Measurements from ENCODE around the gene CACNA1G.

CACNA1G gene

DNA sequence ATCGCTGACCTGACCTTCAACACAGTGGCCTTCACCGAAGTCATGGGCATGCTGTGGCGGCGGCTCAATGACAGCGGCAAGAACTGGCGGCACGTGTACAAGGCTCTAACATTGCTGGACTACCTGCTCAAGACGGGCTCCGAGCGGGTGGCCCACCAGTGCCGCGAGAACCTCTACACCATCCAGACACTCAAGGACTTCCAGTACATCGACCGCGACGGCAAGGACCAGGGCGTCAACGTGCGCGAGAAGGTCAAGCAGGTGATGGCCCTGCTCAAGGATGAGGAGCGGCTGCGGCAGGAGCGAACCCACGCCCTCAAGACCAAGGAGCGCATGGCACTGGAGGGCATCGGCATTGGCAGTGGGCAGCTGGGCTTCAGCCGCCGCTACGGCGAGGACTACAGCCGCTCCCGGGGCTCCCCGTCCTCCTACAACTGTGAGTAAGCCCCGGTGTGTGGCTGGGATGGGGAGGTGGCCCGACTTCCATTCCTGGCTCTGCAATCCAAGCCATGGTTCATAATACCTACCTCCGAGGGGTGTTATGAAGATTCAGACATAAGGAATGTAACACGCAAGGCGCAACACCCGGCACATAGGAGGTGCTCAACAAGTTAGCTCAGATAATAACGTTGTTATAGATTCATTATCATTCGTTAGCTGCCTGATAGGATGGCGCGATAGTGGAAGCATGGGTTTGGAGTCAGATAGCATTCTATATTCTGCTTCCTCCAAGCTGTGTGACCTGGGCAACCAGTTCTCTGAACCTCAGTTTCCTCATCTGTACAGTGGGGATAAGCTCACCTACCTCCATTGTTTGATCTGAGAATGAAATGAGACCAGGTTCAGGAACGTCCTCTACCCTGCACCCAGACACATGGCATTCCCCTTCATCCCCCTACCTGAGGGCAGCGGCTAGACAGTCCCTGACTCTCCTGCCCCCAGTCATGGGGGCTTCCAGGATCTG lies 23.6 kb upstream of the CACNA1G start:
- in situ Hi-C loops (cut with HindIII; ENCODE audit: low pct_unique_long_range_greater_than_20kb, low sequenced_read_pairs): no loop called here
- TF ChIP-seq JUND (IDR thresholded peaks at IDR 0.05; ENCODE audit: low read depth): no peak
- DNase-seq (ENCODE audit: low read depth in 1 of 2, low spot score in 1 of 2): no peak

DNA sequence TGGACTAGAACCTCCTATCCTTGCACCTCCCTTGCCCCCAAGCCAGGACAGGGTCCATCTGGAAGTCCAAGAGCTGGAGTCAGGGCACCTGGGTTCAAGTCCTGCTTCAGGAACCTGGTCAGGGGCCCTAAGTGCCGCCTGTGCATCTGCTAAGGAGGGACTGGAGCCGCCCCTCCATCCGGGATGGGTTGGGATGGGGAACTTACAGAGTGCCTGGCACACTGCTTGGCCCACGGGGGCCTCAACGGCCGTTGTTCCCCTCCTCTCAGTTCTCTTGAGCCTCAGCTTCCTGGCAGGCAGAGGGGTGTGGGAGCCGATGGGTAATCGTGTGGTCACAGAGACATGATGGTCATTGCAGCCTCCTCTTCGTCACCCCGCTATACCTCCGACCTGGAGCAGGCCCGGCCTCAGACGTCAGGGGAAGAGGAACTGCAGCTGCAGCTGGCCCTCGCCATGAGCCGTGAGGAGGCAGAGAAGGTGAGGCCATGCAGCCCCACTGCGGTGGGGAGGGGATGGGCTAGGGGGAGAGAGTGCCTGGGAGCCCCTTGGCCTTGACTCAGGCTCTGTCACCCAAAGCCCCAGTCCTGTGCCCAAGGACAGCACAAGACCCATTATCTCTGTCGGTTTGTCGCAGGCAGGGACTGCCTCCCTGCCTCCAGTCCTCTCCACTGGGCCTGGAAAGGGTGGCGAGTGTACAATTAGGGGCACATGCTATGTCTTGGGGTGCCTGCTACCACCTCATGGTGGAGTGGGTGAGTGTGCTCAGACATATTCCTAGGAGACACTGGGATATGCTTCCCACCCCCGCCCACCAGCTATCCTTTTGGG lies 22.6 kb upstream of the CACNA1G start:
- in situ Hi-C loops (cut with HindIII; ENCODE audit: low pct_unique_long_range_greater_than_20kb, low sequenced_read_pairs): no loop called here
- no peak for TF ChIP-seq JUND (IDR thresholded peaks at IDR 0.05; ENCODE audit: low read depth)
- no peak for DNase-seq (ENCODE audit: low read depth in 1 of 2, low spot score in 1 of 2)

DNA sequence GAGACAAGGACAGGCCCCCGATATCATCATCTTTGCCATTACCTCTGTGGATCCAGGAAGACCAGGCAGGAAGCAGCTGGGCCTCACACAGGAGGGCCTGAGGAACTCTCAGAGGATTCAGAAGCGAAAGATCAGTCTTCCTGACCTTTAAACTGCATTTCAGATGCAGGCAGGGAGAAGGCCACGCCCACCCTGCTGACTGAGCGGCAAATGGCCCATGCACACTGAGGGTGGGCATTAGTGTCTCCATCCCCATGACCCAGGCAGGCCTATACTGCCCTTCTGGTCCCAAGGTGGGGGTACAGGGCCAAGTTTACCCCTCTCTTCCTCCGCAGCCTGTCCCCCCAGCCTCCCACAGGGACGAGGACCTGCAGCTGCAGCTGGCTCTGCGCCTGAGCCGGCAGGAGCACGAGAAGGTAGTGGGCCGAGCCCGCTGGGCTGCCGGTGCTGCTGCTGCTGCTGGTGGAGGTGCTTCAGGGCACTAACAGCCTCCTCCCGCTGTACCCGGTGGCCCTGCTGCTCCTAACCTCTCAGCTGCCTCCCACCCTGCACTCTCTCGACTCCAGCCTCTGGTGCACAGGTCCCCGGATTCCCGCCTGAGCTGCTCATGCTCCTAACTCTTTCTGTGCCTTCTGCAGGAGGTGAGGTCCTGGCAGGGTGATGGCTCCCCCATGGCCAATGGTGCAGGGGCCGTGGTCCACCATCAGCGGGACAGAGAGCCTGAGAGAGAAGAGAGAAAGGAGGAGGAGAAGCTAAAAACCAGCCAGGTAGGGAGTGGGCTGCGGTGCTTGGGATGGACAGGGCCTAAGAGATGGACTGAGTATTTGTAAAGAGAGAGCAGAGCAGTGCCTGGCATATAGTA lies 21.7 kb upstream of the CACNA1G start:
- DNase-seq (ENCODE audit: low read depth in 1 of 2, low spot score in 1 of 2): no peak
- no peak for TF ChIP-seq JUND (IDR thresholded peaks at IDR 0.05; ENCODE audit: low read depth)
- in situ Hi-C loops (cut with HindIII; ENCODE audit: low pct_unique_long_range_greater_than_20kb, low sequenced_read_pairs): no loop called here

DNA sequence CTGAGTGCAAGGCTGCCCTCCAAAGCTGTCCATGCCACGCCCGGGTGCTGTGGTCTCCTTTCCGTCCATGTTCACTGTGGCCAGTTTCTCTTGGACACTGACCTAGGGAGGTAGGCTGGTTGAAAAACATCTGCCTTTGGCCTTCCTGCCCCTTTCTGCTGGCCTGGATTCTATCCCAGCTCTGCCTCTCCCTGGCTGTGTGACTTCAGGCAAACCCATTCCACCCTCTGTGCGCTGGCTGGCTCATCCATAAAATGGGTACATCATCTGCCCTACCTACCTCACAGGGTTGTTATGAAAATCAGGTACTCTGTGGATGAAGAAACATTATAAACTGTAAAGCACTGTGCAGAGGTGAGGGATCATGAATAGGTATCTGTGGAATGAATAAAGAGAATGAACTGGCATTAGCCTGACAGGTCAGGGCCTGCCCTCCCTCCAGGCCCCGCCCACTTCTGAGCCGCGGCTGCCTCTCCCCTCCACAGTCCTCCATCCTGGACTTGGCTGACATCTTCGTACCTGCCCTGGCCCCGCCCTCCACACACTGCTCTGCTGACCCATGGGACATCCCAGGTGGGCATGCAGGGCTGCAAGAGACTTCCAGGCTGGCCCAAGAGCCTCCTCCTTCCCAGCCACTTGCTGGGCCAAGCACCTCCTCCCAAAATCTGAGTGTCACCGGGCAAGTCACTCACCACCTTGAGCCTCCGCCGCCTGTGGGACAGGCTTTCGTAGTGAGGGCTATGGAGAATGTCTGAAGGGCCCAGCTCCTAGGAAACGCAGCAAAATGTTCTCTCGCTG lies 20.6 kb upstream of the CACNA1G start:
- TF ChIP-seq JUND (IDR thresholded peaks at IDR 0.05; ENCODE audit: low read depth): no peak
- peak; percentile 83 to 87 for DNase-seq (ENCODE audit: low read depth in 1 of 2, low spot score in 1 of 2)
- in situ Hi-C loops (cut with HindIII; ENCODE audit: low pct_unique_long_range_greater_than_20kb, low sequenced_read_pairs): no loop called here

DNA sequence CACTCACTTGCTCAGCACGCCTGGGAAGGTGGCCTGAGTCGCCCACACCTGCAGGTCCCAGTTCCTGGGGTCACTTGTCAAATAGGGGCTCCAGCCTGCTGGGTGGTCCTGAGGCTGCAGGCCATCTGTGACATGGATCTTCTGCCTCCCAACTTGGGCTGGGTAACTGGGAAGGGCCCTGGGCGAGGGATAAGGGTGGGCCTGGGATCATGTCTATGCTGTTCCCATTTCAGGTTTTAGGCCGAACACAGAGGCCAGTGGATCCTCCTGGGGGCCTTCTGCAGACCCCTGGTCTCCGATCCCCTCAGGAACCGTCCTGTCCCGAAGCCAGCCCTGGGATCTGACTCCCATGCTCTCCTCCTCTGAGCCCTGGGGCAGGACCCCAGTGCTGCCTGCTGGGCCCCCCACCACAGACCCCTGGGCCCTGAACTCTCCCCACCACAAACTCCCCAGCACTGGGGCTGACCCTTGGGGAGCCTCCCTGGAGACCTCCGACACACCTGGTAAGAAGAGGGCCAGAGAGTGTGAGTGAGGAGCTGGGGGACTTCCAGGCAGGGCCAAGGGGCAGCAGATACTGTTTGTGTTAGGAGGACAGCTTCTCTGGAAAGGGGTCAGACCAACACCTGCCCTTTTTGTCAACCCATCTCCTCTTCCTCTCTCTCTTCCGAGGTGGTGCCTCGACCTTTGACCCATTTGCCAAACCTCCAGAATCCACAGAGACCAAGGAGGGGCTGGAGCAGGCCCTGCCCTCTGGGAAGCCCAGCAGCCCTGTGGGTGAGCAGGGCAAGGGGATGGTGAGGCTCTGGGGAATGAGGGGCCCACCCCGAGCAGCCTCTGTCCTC lies 19.7 kb upstream of the CACNA1G start:
- in situ Hi-C loops (cut with HindIII; ENCODE audit: low pct_unique_long_range_greater_than_20kb, low sequenced_read_pairs): no loop called here
- TF ChIP-seq JUND (IDR thresholded peaks at IDR 0.05; ENCODE audit: low read depth): no peak
- DNase-seq (ENCODE audit: low read depth in 1 of 2, low spot score in 1 of 2): no peak

DNA sequence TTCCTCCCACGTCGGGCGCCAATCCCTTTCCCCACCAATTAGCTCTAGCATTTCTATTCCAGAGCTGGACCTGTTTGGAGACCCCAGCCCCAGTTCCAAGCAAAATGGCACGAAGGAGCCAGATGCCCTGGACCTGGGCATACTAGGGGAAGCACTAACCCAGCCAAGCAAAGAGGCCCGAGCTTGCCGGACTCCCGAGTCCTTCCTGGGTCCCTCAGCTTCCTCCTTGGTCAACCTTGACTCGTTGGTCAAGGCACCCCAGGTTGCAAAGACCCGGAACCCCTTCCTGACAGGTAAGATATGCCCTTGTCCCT lies 19.2 kb upstream of the CACNA1G start:
- in situ Hi-C loops (cut with HindIII; ENCODE audit: low pct_unique_long_range_greater_than_20kb, low sequenced_read_pairs): no loop called here
- DNase-seq (ENCODE audit: low read depth in 1 of 2, low spot score in 1 of 2): no peak
- no peak for TF ChIP-seq JUND (IDR thresholded peaks at IDR 0.05; ENCODE audit: low read depth)

DNA sequence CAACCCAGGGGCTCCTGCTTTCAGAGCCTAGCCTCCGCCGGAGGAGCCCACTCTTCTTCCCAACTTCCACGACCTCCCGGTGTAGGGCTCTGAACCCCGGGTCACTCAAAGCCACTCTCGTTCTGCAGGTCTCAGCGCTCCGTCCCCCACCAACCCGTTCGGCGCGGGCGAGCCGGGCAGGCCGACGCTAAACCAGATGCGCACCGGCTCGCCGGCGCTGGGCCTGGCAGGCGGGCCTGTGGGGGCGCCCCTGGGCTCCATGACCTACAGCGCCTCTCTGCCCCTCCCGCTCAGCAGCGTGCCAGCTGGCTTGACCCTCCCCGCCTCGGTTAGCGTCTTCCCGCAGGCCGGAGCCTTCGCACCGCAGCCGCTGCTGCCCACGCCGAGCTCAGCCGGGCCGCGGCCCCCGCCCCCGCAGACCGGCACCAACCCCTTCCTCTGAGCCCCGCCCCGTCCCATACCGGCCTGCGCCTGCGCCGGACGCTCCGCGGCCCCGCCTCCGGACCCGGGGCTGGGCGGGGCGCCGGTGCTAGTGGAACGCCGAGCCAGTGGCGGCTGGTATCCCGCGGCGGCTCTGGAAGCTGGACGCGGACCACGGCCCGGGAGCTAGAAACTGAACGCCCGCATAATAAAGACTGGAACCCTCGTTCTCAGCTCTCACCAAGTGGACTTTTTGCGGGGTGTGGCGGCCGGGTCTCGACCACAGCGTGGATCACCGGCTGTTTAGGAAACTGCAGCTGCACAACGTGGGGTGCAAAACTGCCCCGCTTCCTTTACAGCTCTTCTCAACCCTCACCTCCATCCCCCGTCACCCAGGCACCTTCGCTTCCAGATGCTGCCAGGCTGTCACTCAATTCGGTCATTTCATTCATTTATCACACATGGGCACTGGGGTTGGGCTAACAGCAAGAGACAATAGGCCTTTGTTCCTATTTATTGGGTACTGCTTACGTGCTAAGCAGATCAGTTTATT lies 18.5 kb upstream of the CACNA1G start:
- DNase-seq (ENCODE audit: low read depth in 1 of 2, low spot score in 1 of 2): peak; percentile 87 to 93
- in situ Hi-C loops (cut with HindIII; ENCODE audit: low pct_unique_long_range_greater_than_20kb, low sequenced_read_pairs): no loop called here
- TF ChIP-seq JUND (IDR thresholded peaks at IDR 0.05; ENCODE audit: low read depth): no peak

DNA sequence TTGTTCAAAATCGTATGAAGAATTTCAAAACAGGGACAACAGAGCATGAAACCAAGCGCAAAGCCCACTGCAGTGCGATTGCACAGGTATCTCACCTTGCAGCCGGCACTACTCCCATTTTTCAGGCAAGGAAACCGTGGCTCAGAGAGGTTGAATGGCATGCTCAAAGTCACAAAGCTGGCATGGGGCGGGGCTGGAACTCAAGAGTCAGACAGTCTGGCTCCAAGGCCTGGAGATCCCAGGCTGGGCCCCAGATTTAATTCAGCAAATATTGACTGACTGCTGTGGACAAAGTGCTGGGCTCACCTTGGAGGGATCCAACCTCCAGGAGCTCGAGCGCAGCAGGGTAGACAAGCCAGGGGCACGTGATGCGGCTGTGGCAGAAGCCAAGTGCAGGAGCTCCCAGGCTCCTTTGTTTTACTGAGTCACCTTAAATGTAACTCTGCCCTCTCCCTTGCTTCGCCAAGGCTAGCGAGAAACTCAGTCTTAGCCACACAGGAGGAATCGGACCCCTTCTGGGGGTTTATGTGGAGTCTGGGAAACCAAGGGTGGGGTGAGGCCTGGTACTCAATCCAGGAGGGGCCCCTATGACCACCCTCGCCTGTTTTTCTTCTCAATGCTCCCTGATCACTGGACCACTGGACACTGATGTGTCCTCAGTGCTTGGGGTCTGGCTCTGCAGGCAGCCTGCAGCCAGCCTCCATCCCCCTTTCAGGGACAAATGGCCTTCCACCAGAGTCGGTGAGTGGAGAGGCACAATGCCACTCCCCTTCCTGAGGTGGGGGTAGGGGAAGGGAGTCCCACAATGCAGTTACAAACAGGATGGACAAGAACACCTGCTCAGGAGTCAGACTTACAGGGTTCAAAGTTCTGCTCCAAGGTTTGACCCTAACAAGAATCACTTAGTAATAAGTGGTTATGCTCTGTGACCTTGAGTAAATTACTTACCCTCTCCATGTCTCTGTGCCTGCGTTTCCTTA lies 17.4 kb upstream of the CACNA1G start:
- in situ Hi-C loops (cut with HindIII; ENCODE audit: low pct_unique_long_range_greater_than_20kb, low sequenced_read_pairs): no loop called here
- no peak for TF ChIP-seq JUND (IDR thresholded peaks at IDR 0.05; ENCODE audit: low read depth)
- DNase-seq (ENCODE audit: low read depth in 1 of 2, low spot score in 1 of 2): peak; percentile 87 to 98

DNA sequence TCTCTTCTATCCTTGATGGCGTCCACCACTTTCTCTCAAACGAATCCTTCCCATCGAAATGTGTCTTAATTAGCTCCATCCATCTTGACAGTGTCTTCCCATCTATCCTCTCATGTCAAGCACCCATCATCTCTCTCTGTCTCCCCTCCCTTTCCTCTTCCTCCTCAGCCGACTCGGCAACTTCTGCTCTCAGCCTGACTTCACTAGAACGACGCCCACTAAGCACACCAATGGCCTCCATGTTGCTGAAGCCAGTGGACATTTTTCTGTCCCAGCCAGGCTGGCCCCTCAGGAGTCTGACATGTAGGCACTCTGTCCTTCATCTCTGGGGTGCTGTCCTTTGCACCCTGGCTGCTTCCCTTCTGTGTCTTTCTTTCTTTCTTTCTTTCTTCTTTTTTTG lies 16.0 kb upstream of the CACNA1G start:
- no peak for DNase-seq (ENCODE audit: low read depth in 1 of 2, low spot score in 1 of 2)
- in situ Hi-C loops (cut with HindIII; ENCODE audit: low pct_unique_long_range_greater_than_20kb, low sequenced_read_pairs): no loop called here
- no peak for TF ChIP-seq JUND (IDR thresholded peaks at IDR 0.05; ENCODE audit: low read depth)
